ENCODE measurements around the gene TBC1D2.

- no peak for TF ChIP-seq CTCF (IDR thresholded peaks at IDR 0.05; ENCODE audit: low read depth, low read length)
- no peak for TF ChIP-seq EZH2phosphoT487 (IDR thresholded peaks at IDR 0.05; ENCODE audit: low read depth)
Observed at GRCh38 chr9:98230789-98231188, 24.7 kb downstream of the TBC1D2 start.
